CD4-positive, alpha-beta memory T cell (primary cell): ENCODE measurements around the gene RNF20. TPM values are rescaled to one million over a fixed set of nuclear protein-coding genes. Genes with fewer than 3 reads are reported as not detected.

Source experiments
- CTCF ChIA-PET: fragments of 350-600 bp; sonication (Branson Sonifier 250); formaldehyde crosslinking; loops from one replicate; lab custom pipeline; 2021; ENCODE audit warnings: inconsistent platforms; ENCODE audit not compliant: partially characterized antibody; lab: Charles Lee
- POLR2A ChIA-PET: fragments of 350-600 bp; sonication (Branson Sonifier 250); formaldehyde crosslinking; loops from one replicate; lab custom pipeline; 2021; ENCODE audit not compliant: partially characterized antibody; lab: Charles Lee
- DNase-seq, 5 donors: peaks; one replicate each; pipeline versions ENCODE4 v3.0.0 to v3.0.0-alpha.2; 2020 to 2022; ENCODE audit warnings: mixed read lengths in 1 of 5
- H3K27ac ChIP-seq: one replicate; pipeline ENCODE4 v1.7.0; 2013; ENCODE audit warnings: low read depth, low read length
- H3K27me3 ChIP-seq: 2 replicates; pipeline ENCODE4 v1.7.0; 2013; ENCODE audit warnings: mild to moderate bottlenecking, low read length, moderate library complexity; ENCODE audit not compliant: insufficient read depth
- H3K36me3 ChIP-seq: 2 replicates; pipeline ENCODE4 v1.7.0; 2013; ENCODE audit warnings: mild to moderate bottlenecking, low read length, moderate library complexity; ENCODE audit not compliant: insufficient read depth
- H3K4me1 ChIP-seq: 2 replicates; pipeline ENCODE4 v1.7.0; 2013; ENCODE audit warnings: mild to moderate bottlenecking, low read length, moderate library complexity; ENCODE audit not compliant: insufficient read depth
- H3K4me3 ChIP-seq, 2 donors: one replicate each; pipeline ENCODE4 v1.7.0; 2013; ENCODE audit warnings: low read length in 2 of 2, mild to moderate bottlenecking in 1 of 2
- H3K9me3 ChIP-seq, 2 donors: one replicate each; pipeline ENCODE4 v1.7.0; 2013; ENCODE audit warnings: low read length in 2 of 2, control low read depth in 1 of 2; ENCODE audit not compliant: control insufficient read depth in 1 of 2
- H3K27ac Mint-ChIP-seq, 7 donors: one replicate each; pipeline ENCODE4 v1.8.0; 2020 to 2021; ENCODE audit warnings: mixed read lengths in 7 of 7, mild to moderate bottlenecking in 6 of 7, inconsistent platforms in 3 of 7, moderate library complexity in 3 of 7
- H3K27me3 Mint-ChIP-seq, 2 donors: one replicate each; pipeline ENCODE4 v1.8.0; 2020 to 2021; ENCODE audit warnings: mixed read lengths in 2 of 2
- H3K36me3 Mint-ChIP-seq, 2 donors: one replicate each; pipeline ENCODE4 v1.8.0; 2020 to 2021; ENCODE audit warnings: mixed read lengths in 2 of 2, inconsistent platforms in 1 of 2, mild to moderate bottlenecking in 1 of 2
- H3K4me1 Mint-ChIP-seq, 4 donors: one replicate each; pipeline ENCODE4 v1.8.0; 2020 to 2021; ENCODE audit warnings: mixed read lengths in 4 of 4, mild to moderate bottlenecking in 1 of 4
- H3K4me3 Mint-ChIP-seq, 8 donors: one replicate each; pipeline ENCODE4 v1.8.0; 2020 to 2021; ENCODE audit warnings: mixed read lengths in 8 of 8, mild to moderate bottlenecking in 7 of 8, moderate library complexity in 6 of 8, inconsistent platforms in 3 of 8
- H3K9me3 Mint-ChIP-seq, 8 donors: one replicate each; pipeline ENCODE4 v1.8.0; 2020 to 2021; ENCODE audit warnings: mixed read lengths in 8 of 8, mild to moderate bottlenecking in 5 of 8, inconsistent platforms in 3 of 8, moderate library complexity in 1 of 8
- intact Hi-C: fragments of 100-400 bp; cut with micrococcal nuclease; formaldehyde crosslinking; loops from one replicate; pipeline ENCODE4 v1.15.1; 2023
- polyA plus RNA-seq, 2 donors: library from polyadenylated mRNA; unstranded; fragments of 300-500 nt; fragmentation: Illumina TruSeq; gene quantifications; one replicate each; pipeline ENCODE4 v1.2.3, GENCODE V29; 2021
- total RNA-seq, 2 experiments: library from RNA; stranded (reverse); gene quantifications; one replicate each; pipeline ENCODE4 v1.2.3, GENCODE V29; 2021

The RNF20 gene
- total and polyA plus RNA-seq, 4 experiments from 2014 or later: 23.6 to 67.4 (median 56.3) TPM

DNA sequence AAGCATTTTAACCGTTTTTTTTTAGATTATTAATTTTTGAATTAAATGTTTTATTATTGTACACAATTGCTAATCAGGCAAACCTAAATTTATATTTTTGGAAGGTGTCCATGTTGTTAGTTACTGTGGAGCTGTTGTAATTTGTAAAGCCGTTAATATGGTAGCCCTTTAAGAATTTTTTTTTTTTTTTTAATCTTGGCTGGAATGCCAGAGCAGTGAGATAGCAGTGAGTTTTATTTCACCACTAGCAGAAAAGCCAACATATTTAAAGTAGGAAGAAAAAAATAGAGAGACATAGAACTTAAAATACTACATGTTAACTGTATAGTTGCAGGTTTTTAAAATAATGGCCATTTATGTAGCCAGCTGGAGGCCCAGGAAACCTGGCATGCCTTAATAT, 35.3 kb upstream of the RNF20 start:
- CTCF ChIA-PET: no interaction called here
- Mint-ChIP-seq H3K4me1 (no peaks in the 10 kb centered on the region), H3K27me3 (peaks cover 5 to 10% of the 10 kb centered on the region in 2 donors), H3K4me3 (no peak overlapping the region), H3K9me3 (no peaks in the 10 kb centered on the region), H3K27ac (no peak overlapping the region), H3K36me3 (no peaks in the 10 kb centered on the region)
- Histone ChIP-seq H3K4me1 (no peaks in the 10 kb centered on the region), H3K27ac (no peak overlapping the region), H3K36me3 (no peaks in the 10 kb centered on the region), H3K4me3 (no peak overlapping the region), H3K27me3 (no peaks in the 10 kb centered on the region), H3K9me3 (no peaks in the 10 kb centered on the region)
- DNase-seq: no peak
- POLR2A ChIA-PET: no interaction called here
- intact Hi-C loops: no loop called here

DNA sequence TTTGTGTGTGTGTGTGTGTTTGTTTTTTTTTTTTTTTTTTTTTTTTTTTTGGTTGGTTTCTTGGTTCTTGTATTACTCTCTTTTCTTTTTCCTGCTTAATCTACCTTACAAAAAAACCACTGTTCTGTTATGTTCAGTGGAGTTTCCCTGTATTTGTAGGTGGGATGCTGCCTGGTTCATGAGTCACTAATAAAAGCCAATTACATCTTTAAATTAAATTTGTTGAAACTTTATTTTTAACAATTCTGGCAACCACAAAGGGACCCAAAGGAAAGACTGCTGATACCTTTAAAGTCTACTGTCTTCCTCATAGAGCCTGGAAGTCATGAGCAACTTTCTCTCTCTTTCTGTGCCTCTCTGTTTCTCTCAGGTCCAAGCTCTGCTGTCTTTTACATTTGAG, 29.5 kb upstream of the RNF20 start:
- peaks cover 11 to 23% of the 10 kb centered on the region in 2 donors for H3K27me3 Mint-ChIP-seq
- no peak overlapping the region for H3K4me3 Mint-ChIP-seq
- Histone ChIP-seq H3K27ac (no peak overlapping the region), H3K4me3 (no peak overlapping the region), H3K27me3 (no peaks in the 10 kb centered on the region), H3K4me1 (no peaks in the 10 kb centered on the region), H3K36me3 (no peaks in the 10 kb centered on the region), H3K9me3 (no peaks in the 10 kb centered on the region)
- intact Hi-C loops: no loop called here
- ChIA-PET POLR2A (no interaction called here), CTCF (no interaction called here)
- no peaks in the 10 kb centered on the region for H3K36me3 Mint-ChIP-seq
- no peak overlapping the region for H3K27ac Mint-ChIP-seq
- peaks cover 0 to 2% (median 0%) of the 10 kb centered on the region in 8 donors for H3K9me3 Mint-ChIP-seq
- no peak for DNase-seq
- H3K4me1 Mint-ChIP-seq: no peaks in the 10 kb centered on the region

DNA sequence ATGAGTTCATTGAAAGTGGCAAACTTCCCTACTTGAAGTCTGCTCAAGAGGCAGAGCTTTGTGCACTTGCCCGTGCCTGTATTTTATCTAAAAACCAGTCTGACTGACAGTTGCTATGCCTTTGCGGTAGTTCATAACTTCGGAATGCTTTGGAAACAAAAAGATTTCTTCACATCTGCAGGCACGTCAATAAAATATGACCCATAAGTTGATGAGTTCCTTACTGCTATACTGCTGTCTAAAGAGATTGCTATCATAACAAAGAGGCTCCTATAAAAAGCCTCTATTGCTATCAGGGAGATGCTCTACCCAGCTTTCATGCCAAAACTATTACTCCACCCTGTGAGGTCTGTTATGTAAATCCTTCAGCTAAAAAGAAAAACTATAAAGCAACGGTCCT, 25.4 kb upstream of the RNF20 start:
- Mint-ChIP-seq H3K4me3 (no peak overlapping the region), H3K4me1 (peaks cover 0 to 2% (median 0%) of the 10 kb centered on the region in 4 donors), H3K27ac (no peak overlapping the region), H3K27me3 (peaks cover 6 to 21% of the 10 kb centered on the region in 2 donors), H3K36me3 (no peaks in the 10 kb centered on the region), H3K9me3 (peaks cover 0 to 2% (median 0%) of the 10 kb centered on the region in 8 donors)
- H3K9me3 ChIP-seq: no peaks in the 10 kb centered on the region
- H3K36me3 ChIP-seq: no peaks in the 10 kb centered on the region
- H3K4me1 ChIP-seq: no peaks in the 10 kb centered on the region
- H3K4me3 ChIP-seq: no peak overlapping the region
- H3K27me3 ChIP-seq: no peaks in the 10 kb centered on the region
- POLR2A ChIA-PET: no interaction called here
- H3K27ac ChIP-seq: no peak overlapping the region
- CTCF ChIA-PET: interaction anchor here (1.2 to 1.6 kb wide), 2 partner anchors 21 to 37 kb away, joined by 3 to 4 read pairs; no protein-coding TSS in a partner anchor
- no peak for DNase-seq
- intact Hi-C loops: no loop called here

DNA sequence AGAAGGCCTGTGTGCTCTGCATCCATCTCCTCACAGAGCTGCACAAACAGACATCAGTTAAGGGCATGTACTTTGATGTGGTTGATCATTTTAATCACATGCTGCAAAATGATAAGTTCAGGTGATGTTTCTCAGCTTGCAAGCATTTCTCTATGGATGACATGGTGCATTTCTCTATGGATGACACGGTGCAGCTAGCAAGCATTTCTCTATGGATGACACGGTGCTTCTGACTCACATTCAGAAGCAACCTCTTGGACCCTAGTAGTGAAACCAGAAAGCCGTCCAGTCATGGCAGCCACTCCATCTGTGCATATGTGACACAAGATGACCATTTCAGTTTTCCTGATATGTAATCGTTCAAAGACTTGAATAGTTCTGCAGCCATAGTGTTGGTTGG, 24.1 kb upstream of the RNF20 start:
- Mint-ChIP-seq H3K27me3 (peaks cover 4 to 20% of the 10 kb centered on the region in 2 donors), H3K36me3 (no peaks in the 10 kb centered on the region), H3K4me1 (peaks cover 0 to 2% (median 0%) of the 10 kb centered on the region in 4 donors), H3K27ac (no peak overlapping the region), H3K4me3 (no peak overlapping the region), H3K9me3 (no peaks in the 10 kb centered on the region)
- ChIA-PET POLR2A (no interaction called here), CTCF (no interaction called here)
- H3K4me1 ChIP-seq: no peaks in the 10 kb centered on the region
- H3K4me3 ChIP-seq: no peak overlapping the region
- DNase-seq: no peak
- no peaks in the 10 kb centered on the region for H3K27me3 ChIP-seq
- no peaks in the 10 kb centered on the region for H3K36me3 ChIP-seq
- intact Hi-C loops: no loop called here
- H3K9me3 ChIP-seq: no peaks in the 10 kb centered on the region
- no peak overlapping the region for H3K27ac ChIP-seq

- Histone ChIP-seq H3K36me3 (no peaks in the 10 kb centered on the region), H3K27me3 (peaks cover 4% of the 10 kb centered on the region), H3K9me3 (no peaks in the 10 kb centered on the region), H3K4me3 (no peak overlapping the region), H3K27ac (no peak overlapping the region), H3K4me1 (no peaks in the 10 kb centered on the region)
- no peaks in the 10 kb centered on the region for H3K9me3 Mint-ChIP-seq
- DNase-seq: no peak
- ChIA-PET POLR2A (no interaction called here), CTCF (interaction anchor here (1.0 kb wide), 1 partner anchor 10 kb away, joined by 3 read pairs; no protein-coding TSS in a partner anchor)
- no peaks in the 10 kb centered on the region for H3K36me3 Mint-ChIP-seq
- H3K27ac Mint-ChIP-seq: no peak overlapping the region
- peaks cover 0 to 2% (median 0%) of the 10 kb centered on the region in 4 donors for H3K4me1 Mint-ChIP-seq
- H3K4me3 Mint-ChIP-seq: no peak overlapping the region
- peaks cover 4 to 20% of the 10 kb centered on the region in 2 donors for H3K27me3 Mint-ChIP-seq
- intact Hi-C loops: no loop called here
Observed at GRCh38 chr9:101510459-101510858, 23.2 kb upstream of the RNF20 start.

DNA sequence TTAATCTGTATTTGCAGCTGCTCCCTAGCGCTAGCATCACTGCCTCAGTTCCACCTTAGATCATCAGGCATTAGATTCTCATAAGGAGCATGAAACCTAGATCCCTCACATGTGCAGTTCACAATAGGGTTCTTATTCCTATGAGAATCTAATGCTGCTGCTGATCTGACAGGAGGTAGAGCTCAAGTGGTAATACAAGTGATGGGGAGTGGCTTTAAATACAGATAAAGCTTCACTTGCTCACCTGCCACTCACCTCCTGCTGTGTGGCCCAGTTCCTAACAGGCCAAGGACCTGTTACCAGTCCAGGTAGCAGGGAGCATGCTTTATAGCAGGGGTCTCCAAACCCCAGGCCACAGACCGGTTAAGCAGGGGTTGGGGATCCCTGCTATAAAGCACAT, 22.6 kb upstream of the RNF20 start:
- peaks cover 4% of the 10 kb centered on the region for H3K27me3 ChIP-seq
- Mint-ChIP-seq H3K9me3 (no peaks in the 10 kb centered on the region), H3K4me1 (peaks cover 0 to 2% (median 0%) of the 10 kb centered on the region in 4 donors), H3K4me3 (no peak overlapping the region), H3K27me3 (peaks cover 4 to 20% of the 10 kb centered on the region in 2 donors), H3K27ac (no peak overlapping the region), H3K36me3 (no peaks in the 10 kb centered on the region)
- no peak overlapping the region for H3K4me3 ChIP-seq
- DNase-seq: no peak
- H3K36me3 ChIP-seq: no peaks in the 10 kb centered on the region
- H3K27ac ChIP-seq: no peak overlapping the region
- intact Hi-C loops: no loop called here
- no peaks in the 10 kb centered on the region for H3K4me1 ChIP-seq
- CTCF ChIA-PET: interaction anchor here (1.0 kb wide), 1 partner anchor 9 kb away, joined by 3 read pairs; no protein-coding TSS in a partner anchor
- POLR2A ChIA-PET: no interaction called here
- H3K9me3 ChIP-seq: no peaks in the 10 kb centered on the region

GRCh38 chr9:101512116-101512515, 21.5 kb upstream of the RNF20 start:
- Histone ChIP-seq H3K4me1 (no peaks in the 10 kb centered on the region), H3K36me3 (no peaks in the 10 kb centered on the region), H3K27ac (no peak overlapping the region), H3K9me3 (no peaks in the 10 kb centered on the region), H3K4me3 (no peak overlapping the region), H3K27me3 (peaks cover 4% of the 10 kb centered on the region)
- no peak for DNase-seq
- POLR2A ChIA-PET: no interaction called here
- Mint-ChIP-seq H3K9me3 (no peaks in the 10 kb centered on the region), H3K4me1 (peaks cover 0 to 2% (median 0%) of the 10 kb centered on the region in 4 donors), H3K27me3 (peaks cover 6 to 15% of the 10 kb centered on the region in 2 donors), H3K27ac (no peak overlapping the region), H3K4me3 (no peak overlapping the region), H3K36me3 (no peaks in the 10 kb centered on the region)
- intact Hi-C loops: no loop called here
- CTCF ChIA-PET: no interaction called here
